Lung (tissue), 12 donors: ENCODE measurements around the gene FHIP2A. TPM values are rescaled to one million over a fixed set of nuclear protein-coding genes. Genes with fewer than 3 reads are reported as not detected.
"Not testable (repeated sequence)": the region's sequence is repeated elsewhere in the genome, so short reads cannot be mapped to it uniquely, and the experiment has no call there.

Source experiments
- ATAC-seq: fragments of 200-7000 bp; cut with Tn5 transposase; one replicate; pipeline ENCODE4 v1.9.1; 2020; ENCODE audit warnings: moderate number of reproducible peaks; ENCODE audit not compliant: insufficient read depth, low FRiP score
- DNase-seq, 3 donors: peaks; one replicate each; pipeline ENCODE4 v3.0.0-alpha.2; 2013 to 2017
- H3K27ac ChIP-seq, 2 donors: one replicate each; pipeline ENCODE4 v1.5.1; 2013; ENCODE audit warnings: mild to moderate bottlenecking in 2 of 2, moderate library complexity in 2 of 2, control low read depth in 1 of 2, inconsistent platforms in 1 of 2, low read depth in 1 of 2, low read length in 1 of 2
- H3K27me3 ChIP-seq, 3 donors: one replicate each; pipeline ENCODE4 v1.5.1; 2013; ENCODE audit warnings: low read length in 2 of 3; ENCODE audit not compliant: control insufficient read depth in 3 of 3, insufficient read depth in 3 of 3
- H3K36me3 ChIP-seq, 4 donors: one replicate each; pipeline ENCODE4 v1.5.1; 2013; ENCODE audit warnings: low read length in 4 of 4, mild to moderate bottlenecking in 1 of 4, moderate library complexity in 1 of 4; ENCODE audit not compliant: control insufficient read depth in 4 of 4, insufficient read depth in 4 of 4
- H3K4me1 ChIP-seq, 5 donors: one replicate each; pipeline ENCODE4 v1.5.1; 2013; ENCODE audit warnings: low read length in 5 of 5, mild to moderate bottlenecking in 2 of 5, moderate library complexity in 1 of 5; ENCODE audit not compliant: control insufficient read depth in 5 of 5, insufficient read depth in 5 of 5
- H3K4me3 ChIP-seq: one replicate; pipeline ENCODE4 v1.5.1; 2013; ENCODE audit warnings: mild to moderate bottlenecking, control low read depth, moderate library complexity
- H3K9ac ChIP-seq, 2 donors: one replicate each; pipeline ENCODE4 v1.5.1; 2013; ENCODE audit warnings: low read length in 2 of 2, control low read depth in 1 of 2; ENCODE audit not compliant: insufficient read depth in 1 of 2
- H3K9me3 ChIP-seq, 4 donors: one replicate each; pipeline ENCODE4 v1.5.1; 2013; ENCODE audit warnings: low read length in 3 of 4, mild to moderate bottlenecking in 1 of 4, moderate library complexity in 1 of 4; ENCODE audit not compliant: control insufficient read depth in 4 of 4, insufficient read depth in 3 of 4
- WGBS, 2 donors: extraction: QIAGEN DNeasy Blood & Tissue Kit; methylation state at CpG; one replicate each; pipeline ENCODE4 v1.1.7; 2013; 5-methylcytosine and 5-hydroxymethylcytosine counted together
- polyA plus RNA-seq, 2 donors: library from polyadenylated mRNA; stranded (reverse); fragments of 200-250 nt; gene quantifications; one replicate each; pipeline ENCODE4 v1.2.1, GENCODE V29; 2013
- total RNA-seq, 2 donors: library from RNA; depleted of rRNA in 1 of 2; stranded (reverse); fragments of >200 nt in 1 of 2; gene quantifications; one replicate each; pipeline ENCODE4 v1.2.1, GENCODE V29; 2014 to 2021
- TF ChIP-seq, protein P1 (sequence below): IDR thresholded peaks from 2 replicates; pipeline ENCODE4 v1.5.1; 2012; ENCODE audit warnings: mild to moderate bottlenecking; ENCODE audit errors: control extremely low read depth, extremely low read depth
- donor health status: control.
- donor health status: control.
- donor health status: Bipolar disorder and iron deficiency.
- donor health status: healthy.
- donor health status: DM: yes; HTN: yes; CAD: no.

FHIP2A gene
- total and polyA plus RNA-seq, 4 donors, result 7.9 to 44.7 (median 17.8) TPM

DNA sequence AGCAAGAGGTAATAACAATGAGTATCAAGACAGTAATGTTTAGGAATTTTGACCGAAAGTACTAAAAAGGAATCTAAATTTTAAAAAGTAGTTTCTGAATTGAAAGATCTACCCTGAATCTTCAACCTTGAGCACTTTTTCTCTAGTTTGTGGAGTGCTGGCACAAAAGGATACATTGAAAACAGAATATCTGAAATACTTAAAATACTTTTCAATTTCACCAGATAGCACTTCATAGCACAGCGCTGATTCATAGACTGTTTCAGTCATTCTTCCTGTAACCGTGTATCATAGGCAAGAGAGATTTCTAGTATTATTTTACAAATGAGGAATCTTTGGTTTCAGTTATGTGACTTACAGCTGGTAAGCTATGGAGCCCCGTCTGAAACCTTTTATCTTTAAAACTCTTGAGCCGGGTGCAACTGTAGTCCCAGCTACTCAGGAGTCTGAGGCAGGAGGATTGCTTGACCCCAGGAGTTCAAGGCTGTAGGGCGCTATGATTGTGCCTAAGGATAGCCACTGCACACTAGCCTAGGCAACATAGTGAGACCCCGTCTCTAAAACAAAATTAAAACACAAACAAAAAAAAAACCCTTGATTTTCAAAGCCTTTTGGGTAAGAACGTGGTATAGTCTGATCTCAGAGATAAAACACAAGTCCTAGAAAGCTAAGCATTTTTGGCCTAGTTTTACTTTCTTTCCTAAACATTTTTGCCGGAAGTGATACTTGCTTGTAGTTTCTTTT lies 35.1 kb downstream of the FHIP2A start:
- DNase-seq (no peak), ATAC-seq (peak; percentile 72)
- H3K4me1 ChIP-seq, result peaks cover 0 to 2% (median 0%) of the 10 kb centered on the region in 5 donors
- H3K9ac ChIP-seq, result no peak overlapping the region
- H3K27ac ChIP-seq, result peak overlapping the region; percentile 3 to 63
- H3K9me3 ChIP-seq, result no peaks in the 10 kb centered on the region
- peaks cover 11 to 39% (median 20%) of the 10 kb centered on the region in 4 donors for H3K36me3 ChIP-seq
- H3K4me3 ChIP-seq, result no peak overlapping the region
- no peaks in the 10 kb centered on the region for H3K27me3 ChIP-seq
- TF ChIP-seq, protein P1, sequence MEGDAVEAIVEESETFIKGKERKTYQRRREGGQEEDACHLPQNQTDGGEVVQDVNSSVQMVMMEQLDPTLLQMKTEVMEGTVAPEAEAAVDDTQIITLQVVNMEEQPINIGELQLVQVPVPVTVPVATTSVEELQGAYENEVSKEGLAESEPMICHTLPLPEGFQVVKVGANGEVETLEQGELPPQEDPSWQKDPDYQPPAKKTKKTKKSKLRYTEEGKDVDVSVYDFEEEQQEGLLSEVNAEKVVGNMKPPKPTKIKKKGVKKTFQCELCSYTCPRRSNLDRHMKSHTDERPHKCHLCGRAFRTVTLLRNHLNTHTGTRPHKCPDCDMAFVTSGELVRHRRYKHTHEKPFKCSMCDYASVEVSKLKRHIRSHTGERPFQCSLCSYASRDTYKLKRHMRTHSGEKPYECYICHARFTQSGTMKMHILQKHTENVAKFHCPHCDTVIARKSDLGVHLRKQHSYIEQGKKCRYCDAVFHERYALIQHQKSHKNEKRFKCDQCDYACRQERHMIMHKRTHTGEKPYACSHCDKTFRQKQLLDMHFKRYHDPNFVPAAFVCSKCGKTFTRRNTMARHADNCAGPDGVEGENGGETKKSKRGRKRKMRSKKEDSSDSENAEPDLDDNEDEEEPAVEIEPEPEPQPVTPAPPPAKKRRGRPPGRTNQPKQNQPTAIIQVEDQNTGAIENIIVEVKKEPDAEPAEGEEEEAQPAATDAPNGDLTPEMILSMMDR, result no peak
- whole genome bisulfite sequencing, 2 donors, result 77 to 90% methylated on average over 9 of the region's 9 CpGs

DNA sequence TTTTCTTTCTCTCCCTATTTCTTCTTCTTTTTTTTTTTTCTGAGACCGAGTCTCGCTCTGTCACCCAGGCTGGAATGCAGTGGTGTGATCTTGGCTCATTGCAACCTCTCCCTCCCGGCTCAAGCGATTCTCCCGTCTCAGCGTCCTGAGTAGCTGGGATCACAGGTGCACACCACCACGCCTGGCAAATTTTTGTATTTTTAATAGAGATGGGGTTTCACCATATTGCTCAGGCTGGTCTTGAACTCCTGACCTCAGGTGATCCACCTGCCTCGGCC lies 35.6 kb downstream of the FHIP2A start:
- not testable (repeated sequence) for H3K27me3 ChIP-seq, H3K4me3 ChIP-seq, ATAC-seq, H3K9me3 ChIP-seq, DNase-seq, H3K4me1 ChIP-seq, H3K9ac ChIP-seq
- 89 to 92% methylated on average over 8 of the region's 8 CpGs for WGBS, 2 donors
- Histone ChIP-seq H3K36me3 (peaks cover 9 to 39% (median 19%) of the 10 kb centered on the region in 4 donors), H3K27ac (peak overlapping the region in 1 of 2 donors; percentile 3)

DNA sequence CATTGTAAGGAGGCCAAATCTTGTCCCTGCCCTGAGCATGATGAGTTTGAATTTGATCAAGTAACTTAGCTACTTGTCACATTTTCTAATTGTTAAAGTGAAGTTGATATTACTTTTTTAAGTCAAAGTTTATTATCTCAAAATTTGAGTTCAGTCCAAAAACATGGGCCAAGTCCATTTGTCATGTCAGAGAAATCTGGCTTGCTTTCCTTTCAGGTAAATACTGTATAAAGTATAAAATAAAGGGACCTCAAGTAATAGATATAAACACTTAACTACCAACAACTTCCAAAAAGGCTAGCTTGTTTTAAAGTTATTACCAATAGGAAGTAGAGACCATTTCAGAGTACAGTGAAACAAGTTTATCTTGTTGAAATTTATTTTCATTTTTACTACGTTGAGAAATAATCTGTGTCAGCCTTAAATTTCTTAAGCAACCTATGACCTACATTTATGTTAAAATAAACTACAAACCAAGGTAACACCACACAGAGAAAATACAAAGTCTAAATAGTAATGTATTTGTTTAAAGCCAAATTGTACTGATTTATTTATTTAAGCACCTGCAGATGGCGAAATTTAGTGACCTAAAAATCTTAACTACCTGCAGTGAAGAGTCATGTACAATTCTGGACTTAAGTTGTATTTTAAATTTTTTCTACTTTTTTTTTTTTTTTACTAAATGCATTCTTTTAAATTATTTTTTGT lies 36.5 kb downstream of the FHIP2A start:
- no peak overlapping the region for H3K27ac ChIP-seq
- peaks cover 0 to 2% (median 0%) of the 10 kb centered on the region in 5 donors for H3K4me1 ChIP-seq
- H3K36me3 ChIP-seq, result peaks cover 8 to 35% (median 20%) of the 10 kb centered on the region in 4 donors
- ATAC-seq (no peak), DNase-seq (no peak)
- no peak overlapping the region for H3K9ac ChIP-seq
- no peaks in the 10 kb centered on the region for H3K9me3 ChIP-seq
- TF ChIP-seq, protein P1, result no peak
- WGBS, 2 donors, result 58 to 68% methylated on average over 2 of the region's 2 CpGs
- H3K27me3 ChIP-seq, result no peaks in the 10 kb centered on the region
- H3K4me3 ChIP-seq, result no peak overlapping the region

DNA sequence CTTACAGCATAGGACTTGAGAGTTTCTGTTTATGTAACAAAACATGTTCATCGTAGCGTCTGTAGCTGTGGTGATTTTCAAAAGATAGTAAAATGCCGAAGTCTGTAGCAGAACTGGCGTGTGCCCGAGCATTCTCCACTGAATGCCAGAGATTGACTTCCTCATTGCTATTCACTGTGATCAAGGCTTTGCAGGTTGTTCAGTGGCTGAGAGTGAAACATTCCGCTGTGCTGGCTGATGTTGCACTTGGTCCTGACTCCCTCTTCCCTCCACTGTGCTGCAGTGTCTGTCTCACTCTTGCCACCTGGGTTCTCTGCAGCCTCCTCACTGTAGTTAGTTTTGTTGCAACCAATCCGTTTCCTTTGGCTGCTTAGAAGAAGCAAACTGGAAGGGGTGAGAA lies 37.6 kb downstream of the FHIP2A start:
- H3K4me3 ChIP-seq, result peak overlapping the region; percentile 9
- TF ChIP-seq, protein P1, result no peak
- H3K4me1 ChIP-seq, result peaks cover 0 to 2% (median 0%) of the 10 kb centered on the region in 5 donors
- no peak for ATAC-seq
- DNase-seq, result no peak
- peaks cover 8 to 41% (median 22%) of the 10 kb centered on the region in 4 donors for H3K36me3 ChIP-seq
- 89 to 94% methylated on average over 7 of the region's 7 CpGs for WGBS, 2 donors
- no peaks in the 10 kb centered on the region for H3K9me3 ChIP-seq
- H3K9ac ChIP-seq, result no peak overlapping the region
- H3K27ac ChIP-seq, result no peak overlapping the region
- no peaks in the 10 kb centered on the region for H3K27me3 ChIP-seq
